H1 (cell line): ENCODE results near the gene AXIN2. TPM values are rescaled to one million over a fixed set of nuclear protein-coding genes. Genes with fewer than 3 reads are reported as not detected.

Experiments used
- CTCF ChIA-PET: fragments of 300-600 bp; sonication (Branson Sonifier 250); formaldehyde crosslinking; loops from one replicate; lab custom pipeline; 2021; ENCODE audit not compliant: partially characterized antibody; lab: Charles Lee
- POLR2A ChIA-PET: fragments of 300-600 bp; sonication (Branson Sonifier 250); formaldehyde crosslinking; loops from one replicate; lab custom pipeline; 2021; ENCODE audit warnings: inconsistent platforms; ENCODE audit not compliant: partially characterized antibody; lab: Charles Lee
- DNase-seq, 2 experiments: peaks; one replicate each; pipeline versions ENCODE4 v3.0.0 to v3.0.0-alpha.2; 2010 to 2022; ENCODE audit warnings: low spot score in 2 of 2, low read depth in 1 of 2, mixed read lengths in 1 of 2
- FAIRE-seq: peaks from 2 replicates; lab custom pipeline; 2011; peaks lifted over from hg19 to GRCh38; lab: Jason Lieb, UNC
- H2AFZ ChIP-seq: 2 replicates; pipeline ENCODE4 v1.8.1; 2012; ENCODE audit warnings: low read length, inconsistent platforms
- H2AK5ac ChIP-seq: 2 replicates; pipeline ENCODE4 v1.6.1; 2013; ENCODE audit warnings: low read depth, low read length
- H2BK120ac ChIP-seq: replicated peaks from 2 replicates; pipeline ENCODE3; 2013; ENCODE audit warnings: low read depth, low read length, inconsistent platforms
- H2BK12ac ChIP-seq: 2 replicates; pipeline ENCODE4 v1.6.1; 2013; ENCODE audit warnings: low read depth, low read length
- H2BK15ac ChIP-seq: 2 replicates; pipeline ENCODE4 v1.6.1; 2013; ENCODE audit warnings: low read length
- H2BK20ac ChIP-seq: 2 replicates; pipeline ENCODE4 v1.6.1; 2013; ENCODE audit warnings: low read length
- H2BK5ac ChIP-seq: 2 replicates; pipeline ENCODE4 v1.6.1; 2013; ENCODE audit warnings: low read depth, low read length
- H3K14ac ChIP-seq: 2 replicates; pipeline ENCODE4 v1.6.1; 2013; ENCODE audit warnings: inconsistent platforms; ENCODE audit not compliant: insufficient read length
- H3K18ac ChIP-seq: 2 replicates; pipeline ENCODE4 v1.6.1; 2013; ENCODE audit warnings: low read length; ENCODE audit errors: extremely low read depth
- H3K23ac ChIP-seq: 2 replicates; pipeline ENCODE4 v1.6.1; 2013; ENCODE audit warnings: inconsistent platforms; ENCODE audit not compliant: insufficient read length
- H3K23me2 ChIP-seq: 2 replicates; pipeline ENCODE4 v1.6.1; 2013; ENCODE audit warnings: low read depth, low read length
- H3K27ac ChIP-seq: 2 replicates; pipeline ENCODE4 v1.6.1; 2011; ENCODE audit warnings: low read depth, low read length, inconsistent platforms
- H3K27me3 ChIP-seq, 4 experiments: replicated peaks in 1 of 4; 1 replicate in 1 of 4; 2 replicates in 3 of 4; pipeline versions ENCODE4 v1.6.1 to v1.8.1; 2011 to 2013; ENCODE audit warnings: low read length in 3 of 4, mild to moderate bottlenecking in 3 of 4, inconsistent platforms in 2 of 4, mixed read lengths in 2 of 4, moderate library complexity in 1 of 4; ENCODE audit not compliant: control insufficient read depth in 3 of 4, insufficient read depth in 3 of 4; ENCODE audit errors: extremely low read depth in 1 of 4
- H3K36me3 ChIP-seq, 4 experiments: 2 replicates each; pipeline versions ENCODE4 v1.6.1 to v1.8.1; 2011 to 2013; ENCODE audit warnings: mild to moderate bottlenecking in 4 of 4, low read length in 3 of 4, moderate library complexity in 2 of 4, control low read depth in 1 of 4, inconsistent platforms in 1 of 4; ENCODE audit not compliant: insufficient read depth in 4 of 4, control insufficient read depth in 2 of 4
- H3K4ac ChIP-seq: replicated peaks from 2 replicates; pipeline ENCODE3; 2013; ENCODE audit warnings: low read length, low read depth, mixed read lengths, inconsistent platforms; ENCODE audit not compliant: insufficient read length
- H3K4me1 ChIP-seq, 4 experiments: replicated peaks in 1 of 4; 1 replicate in 1 of 4; 2 replicates in 3 of 4; pipeline versions ENCODE4 v1.6.1 to v1.8.1; 2011 to 2013; ENCODE audit warnings: low read length in 3 of 4, inconsistent platforms in 2 of 4, mixed read lengths in 1 of 4; ENCODE audit not compliant: insufficient read depth in 4 of 4, control insufficient read depth in 3 of 4
- H3K4me2 ChIP-seq, 2 experiments: 2 replicates each; pipeline versions ENCODE4 v1.6.1 to v1.8.1; 2011 to 2013; ENCODE audit warnings: low read depth in 2 of 2, low read length in 2 of 2, control low read depth in 1 of 2, inconsistent platforms in 1 of 2, mild to moderate bottlenecking in 1 of 2; ENCODE audit not compliant: insufficient read depth in 1 of 2
- H3K4me3 ChIP-seq, 4 experiments: fragments of 200-600, 300-600 bp in 1 of 4; sonication (generic), shearing (Covaris generic), sonication (Bioruptor Twin) in 1 of 4; 2 replicates each; pipeline versions ENCODE4 v1.5.1 to v1.8.1; 2011 to 2016; ENCODE audit warnings: low read length in 4 of 4, low read depth in 3 of 4, control low read depth in 2 of 4, inconsistent platforms in 2 of 4, mild to moderate bottlenecking in 2 of 4, mixed read lengths in 1 of 4, moderate library complexity in 1 of 4; ENCODE audit not compliant: insufficient read depth in 2 of 4; ENCODE audit errors: extremely low read depth in 1 of 4
- H3K56ac ChIP-seq: replicated peaks from 2 replicates; pipeline ENCODE3; 2013; ENCODE audit warnings: low read depth, mild to moderate bottlenecking, mixed read lengths, low read length, inconsistent platforms; ENCODE audit not compliant: insufficient read length
- H3K79me1 ChIP-seq: 2 replicates; pipeline ENCODE4 v1.6.1; 2013; ENCODE audit warnings: low read depth, low read length, control low read depth
- H3K79me2 ChIP-seq, 2 experiments: 2 replicates each; pipeline versions ENCODE4 v1.6.1 to v1.8.1; 2012 to 2013; ENCODE audit warnings: low read length in 2 of 2, mild to moderate bottlenecking in 2 of 2, inconsistent platforms in 1 of 2; ENCODE audit not compliant: insufficient read depth in 2 of 2, control insufficient read depth in 1 of 2
- H3K9ac ChIP-seq, 4 experiments: replicated peaks in 1 of 4; 1 replicate in 1 of 4; 2 replicates in 3 of 4; pipeline versions ENCODE4 v1.6.1 to v1.8.1; 2011 to 2013; ENCODE audit warnings: low read depth in 3 of 4, low read length in 3 of 4, control low read depth in 2 of 4, mild to moderate bottlenecking in 2 of 4, moderate library complexity in 2 of 4, inconsistent platforms in 1 of 4; ENCODE audit errors: extremely low read depth in 1 of 4
- H3K9me3 ChIP-seq, 2 experiments: 2 replicates each; pipeline versions ENCODE4 v1.6.1 to v1.8.1; 2012 to 2013; ENCODE audit warnings: mild to moderate bottlenecking in 2 of 2, moderate library complexity in 2 of 2, control low read depth in 1 of 2, inconsistent platforms in 1 of 2, low read depth in 1 of 2, low read length in 1 of 2, mixed read lengths in 1 of 2; ENCODE audit not compliant: insufficient read depth in 2 of 2
- H4K20me1 ChIP-seq, 2 experiments: replicated peaks in 1 of 2; 2 replicates each; pipeline versions ENCODE3 to v1.8.1; 2011 to 2013; ENCODE audit warnings: inconsistent platforms in 2 of 2, low read length in 2 of 2, mild to moderate bottlenecking in 1 of 2; ENCODE audit not compliant: insufficient read depth in 2 of 2, control insufficient read depth in 1 of 2
- H4K5ac ChIP-seq: 2 replicates; pipeline ENCODE4 v1.6.1; 2013; ENCODE audit warnings: low read length, low read depth, mixed read lengths, inconsistent platforms; ENCODE audit not compliant: insufficient read length
- H4K8ac ChIP-seq: 2 replicates; pipeline ENCODE4 v1.8.0; 2013; ENCODE audit warnings: mild to moderate bottlenecking, moderate library complexity, low read length, inconsistent platforms; ENCODE audit not compliant: insufficient read depth; ENCODE audit errors: extremely low read depth
- H4K91ac ChIP-seq: replicated peaks from 2 replicates; pipeline ENCODE3; 2013; ENCODE audit warnings: low read length, mixed read lengths, inconsistent platforms; ENCODE audit not compliant: insufficient read length
- ATF2 ChIP-seq: IDR thresholded peaks from 2 replicates; pipeline ENCODE4 v1.6.1; 2012; ENCODE audit warnings: low read length, inconsistent platforms
- CBX8 ChIP-seq: fragments of 300-800, 300-1000 bp; sonication (generic); IDR thresholded peaks from 2 replicates; pipeline ENCODE4 v1.7.1; 2016; ENCODE audit warnings: low read depth, low read length, borderline replicate concordance
- CEBPB ChIP-seq: IDR thresholded peaks from 2 replicates; pipeline ENCODE4 v1.6.1; 2012; ENCODE audit warnings: low read depth, low read length
- CHD1 ChIP-seq: IDR thresholded peaks from 2 replicates; pipeline ENCODE4 v1.6.1; 2012; ENCODE audit warnings: low read depth, low read length, improper control_type of control experiment
- CHD2 ChIP-seq: IDR thresholded peaks from 2 replicates; pipeline ENCODE4 v1.6.1; 2012; ENCODE audit warnings: low read length, improper control_type of control experiment
- CTCF ChIP-seq, 3 experiments: IDR thresholded peaks; 1 replicate in 2 of 3; 2 replicates in 1 of 3; pipeline versions ENCODE4 v1.5.1 to v1.6.1; 2011; ENCODE audit warnings: low read length in 3 of 3, mild to moderate bottlenecking in 3 of 3, inconsistent platforms in 2 of 3, low read depth in 1 of 3, moderate library complexity in 1 of 3; ENCODE audit not compliant: insufficient read depth in 1 of 3; ENCODE audit errors: control extremely low read depth in 1 of 3
- EGR1 ChIP-seq: IDR thresholded peaks from 2 replicates; pipeline ENCODE4 v1.6.1; 2011; ENCODE audit warnings: low read depth, low read length, borderline replicate concordance
- EZH2 ChIP-seq: fragments of 200-600 bp; sonication (generic); IDR thresholded peaks from 2 replicates; pipeline ENCODE4 v1.7.1; 2012; ENCODE audit warnings: low read depth, mild to moderate bottlenecking, moderate library complexity, low read length, inconsistent platforms; ENCODE audit not compliant: severe bottlenecking
- SIN3A ChIP-seq, 2 experiments: IDR thresholded peaks in 1 of 2; conservative IDR thresholded peaks in 1 of 2; 2 replicates each; pipeline ENCODE4 v1.6.1; 2011 to 2012; ENCODE audit warnings: low read length in 2 of 2, improper control_type of control experiment in 1 of 2, low read depth in 1 of 2, mild to moderate bottlenecking in 1 of 2
- SIRT6 ChIP-seq: IDR thresholded peaks from one replicate; pipeline ENCODE4 v1.7.1; 2012; ENCODE audit warnings: low read length, inconsistent platforms
- WGBS, 2 experiments: shearing (Covaris generic) in 1 of 2; methylation state at CpG; one replicate each; pipeline versions ENCODE4 v1.1.6 to v1.1.7; 2013 to 2015; ENCODE audit warnings: low lambda C conversion rate in 2 of 2, mixed read lengths in 2 of 2, inconsistent platforms in 1 of 2, low coverage in 1 of 2, missing lambda C conversion rate in 1 of 2; ENCODE audit not compliant: insufficient replicate concordance in 2 of 2, insufficient coverage in 1 of 2, insufficient read length in 1 of 2; ENCODE audit errors: extremely low coverage in 1 of 2, missing lambda C conversion rate in 1 of 2; 5-methylcytosine and 5-hydroxymethylcytosine counted together
- polyA plus RNA-seq, 7 experiments: library from polyadenylated mRNA; depleted of rRNA in 3 of 7; stranded (reverse) in 5 of 7; unstranded in 2 of 7; fragments of >200 nt in 5 of 7; fragments of 200-250 nt in 2 of 7; gene quantifications; 1 replicate in 5 of 7; 2 replicates in 1 of 7; 4 replicates in 1 of 7; pipeline versions ENCODE4 v1.2.1 to v1.2.3, GENCODE V29; 2011 to 2013; ENCODE audit warnings: missing spikeins in 2 of 7, mixed read lengths in 2 of 7
- total RNA-seq: library from RNA; stranded (reverse); fragmentation: NEBNext Ultra II Directional; extraction: Animal tissue kit (Norgen Biotek cat#: 25700); gene quantifications from 2 replicates; pipeline ENCODE4 v1.2.1, GENCODE V29; 2021

AXIN2 gene
- total and polyA plus RNA-seq, 2 of the 8 experiments (the other 6 are each of a cell fraction or from before 2014, with no cell fraction given) = 17.7 to 33.4 TPM

GRCh38 chr17:65601881-65602280 is 40.4 kb upstream of the AXIN2 start:
- Histone ChIP-seq H4K20me1 (no peaks in the 10 kb centered on the region), H3K23me2 (no peaks in the 10 kb centered on the region), H3K18ac (no peak overlapping the region), H4K5ac (no peak overlapping the region), H2BK15ac (no peak overlapping the region), H2BK12ac (no peak overlapping the region), H3K9me3 (no peaks in the 10 kb centered on the region), H2AFZ (no peak overlapping the region), H2BK5ac (no peak overlapping the region), H4K8ac (no peak overlapping the region), H4K91ac (no peak overlapping the region), H3K4me3 (no peak overlapping the region), H3K36me3 (no peaks in the 10 kb centered on the region), H3K4me2 (no peak overlapping the region), H3K27me3 (no peaks in the 10 kb centered on the region), H3K79me2 (no peaks in the 10 kb centered on the region), H3K79me1 (no peaks in the 10 kb centered on the region), H2BK120ac (no peak overlapping the region), H3K56ac (no peak overlapping the region), H3K14ac (no peak overlapping the region), H2AK5ac (no peak overlapping the region), H3K4ac (no peak overlapping the region), H2BK20ac (no peak overlapping the region), H3K27ac (no peak overlapping the region), H3K23ac (no peak overlapping the region), H3K9ac (no peak overlapping the region), H3K4me1 (no peaks in the 10 kb centered on the region)
- DNase-seq (no peak), FAIRE-seq (no peak)
- POLR2A ChIA-PET = no interaction called here
- WGBS, 2 experiments = 85% methylated on average over 2 of the region's 2 CpGs; no CpG with 5 or more reads in 1 of the 2 experiments
- CTCF ChIA-PET = interaction anchor here (0.6 to 1.6 kb wide), 4 partner anchors 46 to 825 kb away, joined by 3 to 4 read pairs (median 3); no protein-coding TSS in a partner anchor
- TF ChIP-seq ATF2 (no peak), CEBPB (no peak), SIRT6 (no peak), EGR1 (no peak), CTCF (IDR thresholded peaks at IDR 0.05; ENCODE audit: control extremely low read depth in 1 of 3, insufficient read depth in 1 of 3, low read depth in 1 of 3, low read length in 3 of 3) (no peak), CHD1 (no peak), CBX8 (no peak), EZH2 (no peak), SIN3A (conservative IDR thresholded peaks at IDR 0.05 in 1 of 2, IDR thresholded peaks at IDR 0.05 in 1 of 2; ENCODE audit: low read depth in 1 of 2, low read length in 2 of 2) (no peak), CHD2 (no peak)
